Ishikawa (cell line): ENCODE data around the gene HERC4.

Experiments
- RAD21 ChIP-seq: IDR thresholded peaks from 2 replicates; pipeline ENCODE4 v1.6.1; 2012; ENCODE audit warnings: low read depth
- REST ChIP-seq: IDR thresholded peaks from 2 replicates; pipeline ENCODE4 v1.6.1; 2012; ENCODE audit warnings: low read depth, mild to moderate bottlenecking
- TAF1 ChIP-seq: IDR thresholded peaks from 2 replicates; pipeline ENCODE4 v1.6.1; 2012; ENCODE audit warnings: low read depth, mild to moderate bottlenecking

- no peak for TF ChIP-seq TAF1
- no peak for TF ChIP-seq REST
- no peak for TF ChIP-seq RAD21
Measured at GRCh38 chr10:67988606-67989005, 86.5 kb downstream of the HERC4 start.
